Head of caudate nucleus (tissue), 42 donors: Measurements from ENCODE around the gene COL6A5.

ENCODE experiments used
- DNase-seq, 42 donors: peaks; one replicate each; pipeline versions ENCODE4 v3.0.0 to v3.0.0-alpha.2; 2020 to 2021; ENCODE audit warnings: mixed read lengths in 7 of 42
- intact Hi-C: fragments of 100-400 bp; cut with DNase I; formaldehyde crosslinking; loops from one replicate; pipeline ENCODE4 v1.15.0; 2022

The COL6A5 gene

GRCh38 chr3:130491431-130491830 lies 146.0 kb downstream of the COL6A5 start:
- DNase-seq: no peak
- intact Hi-C loops: no loop called here

DNA sequence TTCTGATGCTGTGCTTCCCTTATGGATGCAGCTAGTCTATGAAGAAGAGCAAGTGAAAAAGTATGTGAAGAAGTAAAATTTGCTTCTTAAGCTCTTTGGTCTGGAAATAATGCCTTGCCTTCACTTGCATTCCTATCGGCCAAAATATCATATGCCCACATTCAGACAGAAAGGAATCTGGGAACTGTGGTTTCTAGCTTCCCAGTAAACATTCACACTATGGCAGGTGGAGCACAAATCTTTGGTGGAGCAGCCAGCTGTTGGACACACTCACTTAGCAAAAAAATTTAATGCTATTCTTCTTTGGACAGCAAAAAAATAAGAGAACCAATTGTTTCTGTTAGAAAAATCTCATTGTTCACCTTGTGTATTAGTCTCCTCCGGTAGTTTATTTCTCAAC lies 159.2 kb downstream of the COL6A5 start:
- DNase-seq: no peak
- intact Hi-C loops: no loop called here

DNA sequence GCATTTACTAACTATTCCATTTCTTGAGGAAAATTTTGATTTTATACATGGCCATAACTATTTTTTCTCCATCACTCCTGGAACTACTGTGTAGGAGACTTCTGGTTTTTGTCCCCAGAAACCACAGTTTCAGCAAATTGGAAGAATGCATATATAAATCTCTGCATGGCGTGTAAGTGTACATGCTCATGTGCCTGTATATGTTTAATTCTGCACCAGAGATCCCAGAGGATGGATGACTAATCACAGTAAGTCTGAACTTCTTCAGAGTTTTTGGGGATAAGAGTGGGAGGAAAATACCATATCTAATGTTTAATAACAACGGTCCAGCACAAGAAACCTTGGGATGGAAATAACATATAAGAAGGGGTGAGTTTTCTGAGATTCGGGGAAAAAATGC lies 160.6 kb downstream of the COL6A5 start:
- DNase-seq: no peak
- intact Hi-C loops: no loop called here

DNA sequence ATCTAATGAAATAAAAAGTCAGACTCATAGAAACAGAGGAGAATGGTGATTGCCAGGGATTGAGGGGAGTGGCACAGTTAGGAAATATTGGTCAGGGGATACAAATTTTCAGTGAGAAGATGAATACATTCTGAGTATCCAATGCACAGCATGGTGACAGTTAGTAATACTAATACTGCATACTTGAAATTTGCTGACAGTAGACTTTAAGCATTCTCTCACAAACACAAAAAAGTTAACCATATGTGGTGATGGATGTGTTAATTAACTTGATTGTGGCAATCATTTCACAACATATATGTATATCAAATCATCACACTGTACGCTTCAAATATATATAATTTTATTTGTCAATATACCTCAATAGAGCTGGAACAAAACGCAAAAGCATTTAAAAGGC lies 162.3 kb downstream of the COL6A5 start:
- DNase-seq: no peak
- intact Hi-C loops: no loop called here

GRCh38 chr3:130509008-130509407 lies 163.5 kb downstream of the COL6A5 start:
- intact Hi-C loops: no loop called here
- DNase-seq: no peak

DNA sequence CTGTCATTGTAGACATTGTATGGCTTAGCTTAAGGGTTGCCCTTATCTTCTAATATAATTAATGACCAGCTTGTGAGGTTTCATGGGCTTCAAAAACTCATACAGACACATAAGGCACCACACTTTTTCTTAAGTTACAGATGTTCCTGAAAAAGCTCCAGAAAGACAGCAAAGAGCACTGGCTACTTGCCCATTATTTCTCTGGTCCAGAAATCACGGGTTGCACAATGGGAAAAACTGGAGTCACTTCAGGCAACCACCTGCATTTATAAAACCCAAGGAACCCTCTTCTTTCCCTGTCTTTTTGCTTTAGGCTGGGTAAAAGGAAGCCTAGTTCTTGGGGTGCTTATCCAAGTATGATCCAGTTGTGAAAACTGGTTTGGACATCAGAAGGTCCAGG lies 169.2 kb downstream of the COL6A5 start:
- no peak for DNase-seq
- intact Hi-C loops: no loop called here

- DNase-seq: no peak
- intact Hi-C loops: no loop called here
Observed at GRCh38 chr3:130515755-130516154, 170.3 kb downstream of the COL6A5 start.

DNA sequence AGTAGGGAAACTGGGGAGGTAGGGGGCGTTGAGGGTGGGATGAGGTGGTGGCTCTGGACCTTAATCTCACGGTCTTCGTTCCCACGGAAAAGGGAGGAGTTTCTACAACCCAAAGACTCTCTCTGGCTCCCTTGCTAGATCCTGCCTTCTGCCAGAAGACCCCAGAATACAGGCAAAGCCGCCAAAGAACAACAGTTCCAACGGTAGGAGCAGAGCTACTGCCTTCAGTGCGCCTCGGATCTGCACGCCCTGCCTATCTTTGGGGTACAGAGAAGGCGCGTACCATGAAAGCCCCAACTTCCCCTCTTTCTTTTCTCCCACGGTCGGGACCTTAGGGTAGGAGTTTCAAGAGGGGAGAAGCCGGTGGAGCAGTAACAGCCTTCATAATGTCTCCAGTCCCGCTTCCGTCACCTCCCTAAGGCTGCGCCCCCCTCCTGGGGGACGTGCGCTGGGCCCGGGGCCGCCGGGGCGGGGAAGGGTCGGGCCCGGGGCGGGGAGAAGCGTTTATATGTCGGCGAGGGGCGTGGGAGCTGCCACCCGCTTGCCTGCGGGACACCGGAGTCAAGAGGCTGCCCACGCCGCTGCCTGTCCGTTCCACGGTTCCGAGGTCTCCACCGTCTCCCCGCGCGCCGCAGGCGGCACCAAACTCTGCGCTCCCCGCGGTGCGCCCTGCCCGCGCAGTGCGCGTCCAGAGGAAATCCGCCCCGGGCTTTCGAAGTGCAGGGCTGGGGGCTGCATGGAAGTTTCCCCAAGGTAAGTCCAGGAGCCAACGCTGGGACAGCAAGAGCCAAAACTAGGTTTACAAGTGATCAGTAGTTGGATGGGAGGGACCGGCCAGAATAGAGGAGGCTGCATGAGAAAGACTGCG lies 171.4 kb downstream of the COL6A5 start, which contains the start of gene COL6A6:
Gene COL6A6, plus strand, starts transcription at position 533 of the 868 bp plus-strand sequence. CDS start 43,188 bp downstream, outside the sequence.
- intact Hi-C loops: no loop called here
- no peak for DNase-seq

DNA sequence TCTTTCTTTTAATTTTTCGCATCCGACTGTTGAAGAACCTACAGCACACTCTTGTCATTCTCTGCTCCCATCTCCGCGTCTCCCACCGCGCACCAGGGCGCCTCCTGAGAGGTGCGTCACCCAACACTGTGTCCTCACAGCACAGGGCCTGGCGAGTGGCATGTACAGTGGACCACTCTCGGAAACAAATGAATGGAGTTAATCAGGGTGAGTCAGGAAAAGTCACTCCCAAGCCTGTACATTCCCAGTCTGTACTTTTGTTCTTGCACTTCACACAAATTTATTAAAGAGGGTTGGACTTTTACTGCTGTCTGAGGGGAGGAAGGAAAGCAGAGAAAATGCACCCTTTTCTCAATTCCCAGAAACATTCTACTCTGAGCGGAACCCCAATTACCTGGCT lies 172.1 kb downstream of the COL6A5 start:
- intact Hi-C loops: no loop called here
- DNase-seq: no peak

DNA sequence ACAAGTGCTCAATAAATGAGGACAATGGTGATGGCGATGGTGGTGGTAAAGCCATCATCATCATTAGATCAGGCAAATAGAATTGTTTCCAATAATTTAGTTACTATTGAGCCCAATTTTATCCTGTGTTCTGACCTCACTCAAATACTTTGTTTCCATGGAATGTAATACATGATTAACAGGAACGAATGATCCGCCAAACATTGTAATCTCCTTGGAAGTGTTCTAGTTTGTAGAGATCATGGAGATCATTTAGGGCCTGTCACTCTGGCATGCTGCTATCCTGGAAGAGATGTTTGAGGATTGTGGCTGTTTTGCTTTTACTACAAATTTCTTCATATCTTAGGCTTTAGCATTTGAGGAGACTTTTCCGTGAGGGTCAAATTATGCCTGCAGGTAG lies 174.3 kb downstream of the COL6A5 start:
- no peak for DNase-seq
- intact Hi-C loops: no loop called here

- intact Hi-C loops: no loop called here
- no peak for DNase-seq
Observed at GRCh38 chr3:130522399-130522798, 176.9 kb downstream of the COL6A5 start.

DNA sequence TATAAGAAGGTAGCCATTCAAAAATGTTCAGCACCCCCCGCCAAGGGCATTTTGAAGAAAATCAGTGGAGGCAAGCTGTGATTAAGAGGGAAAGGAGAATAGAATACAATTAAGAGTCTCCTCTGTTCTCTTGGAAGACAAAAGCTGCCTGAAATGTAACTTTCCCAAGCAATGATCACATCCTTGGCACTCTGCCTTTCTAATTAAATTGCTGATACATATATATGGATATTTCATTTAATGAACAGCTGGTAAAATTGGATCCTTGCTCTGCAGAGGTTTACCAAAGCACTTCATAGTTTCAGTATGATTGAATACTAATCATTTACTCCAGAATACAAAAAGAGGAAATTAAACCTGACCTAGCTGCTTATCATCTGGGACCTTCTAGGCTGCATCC lies 182.0 kb downstream of the COL6A5 start:
- intact Hi-C loops: no loop called here
- DNase-seq: no peak

GRCh38 chr3:130528120-130528519 lies 182.6 kb downstream of the COL6A5 start:
- intact Hi-C loops: no loop called here

GRCh38 chr3:130529486-130530215 lies 184.2 kb downstream of the COL6A5 start:
- intact Hi-C loops: loop anchor here (10.0 kb wide), 1 partner anchor 255 kb away; no protein-coding TSS in a partner anchor
- no peak for DNase-seq

More at GRCh38 chr3:130528120-130528519, 182.6 kb downstream of the COL6A5 start:
- DNase-seq: no peak

GRCh38 chr3:130533247-130533646 lies 187.8 kb downstream of the COL6A5 start:
- intact Hi-C loops: loop anchor here (10.0 kb wide), 1 partner anchor 258 kb away; no protein-coding TSS in a partner anchor
- no peak for DNase-seq
